Measurements from ENCODE around the gene F13A1.

F13A1 gene

DNA sequence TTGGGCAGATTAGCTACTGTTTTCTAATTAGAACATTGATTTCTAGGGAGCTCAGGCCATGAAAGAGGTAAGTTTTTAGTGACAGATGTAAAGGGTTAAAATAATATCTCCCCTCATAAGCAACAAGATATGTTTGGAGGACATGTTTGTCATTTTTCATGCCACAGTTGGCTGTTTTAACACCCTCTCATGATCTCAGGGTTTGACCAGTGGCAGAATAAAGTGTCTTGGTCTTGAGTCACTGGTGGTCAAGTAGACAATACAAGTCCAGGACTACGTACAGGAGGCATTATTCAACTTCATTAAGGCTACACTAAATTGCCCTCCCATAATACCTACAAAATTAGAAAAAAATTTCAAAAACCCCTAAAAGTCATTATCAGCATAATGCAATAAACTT lies 92.6 kb downstream of the F13A1 start:
- ATAC-seq, result no peak
- TF ChIP-seq TCF4 (CRISPR knock-in tag; IDR thresholded peaks at IDR 0.05; ENCODE audit: borderline replicate concordance) (no peak), CSDC2 (CRISPR knock-in tag; IDR thresholded peaks at IDR 0.05) (no peak)
- TF ChIP-seq, protein P1, sequence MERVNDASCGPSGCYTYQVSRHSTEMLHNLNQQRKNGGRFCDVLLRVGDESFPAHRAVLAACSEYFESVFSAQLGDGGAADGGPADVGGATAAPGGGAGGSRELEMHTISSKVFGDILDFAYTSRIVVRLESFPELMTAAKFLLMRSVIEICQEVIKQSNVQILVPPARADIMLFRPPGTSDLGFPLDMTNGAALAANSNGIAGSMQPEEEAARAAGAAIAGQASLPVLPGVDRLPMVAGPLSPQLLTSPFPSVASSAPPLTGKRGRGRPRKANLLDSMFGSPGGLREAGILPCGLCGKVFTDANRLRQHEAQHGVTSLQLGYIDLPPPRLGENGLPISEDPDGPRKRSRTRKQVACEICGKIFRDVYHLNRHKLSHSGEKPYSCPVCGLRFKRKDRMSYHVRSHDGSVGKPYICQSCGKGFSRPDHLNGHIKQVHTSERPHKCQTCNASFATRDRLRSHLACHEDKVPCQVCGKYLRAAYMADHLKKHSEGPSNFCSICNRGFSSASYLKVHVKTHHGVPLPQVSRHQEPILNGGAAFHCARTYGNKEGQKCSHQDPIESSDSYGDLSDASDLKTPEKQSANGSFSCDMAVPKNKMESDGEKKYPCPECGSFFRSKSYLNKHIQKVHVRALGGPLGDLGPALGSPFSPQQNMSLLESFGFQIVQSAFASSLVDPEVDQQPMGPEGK (CRISPR knock-in tag; IDR thresholded peaks at IDR 0.05; ENCODE audit: borderline replicate concordance), result no peak
- TF ChIP-seq, protein P2, sequence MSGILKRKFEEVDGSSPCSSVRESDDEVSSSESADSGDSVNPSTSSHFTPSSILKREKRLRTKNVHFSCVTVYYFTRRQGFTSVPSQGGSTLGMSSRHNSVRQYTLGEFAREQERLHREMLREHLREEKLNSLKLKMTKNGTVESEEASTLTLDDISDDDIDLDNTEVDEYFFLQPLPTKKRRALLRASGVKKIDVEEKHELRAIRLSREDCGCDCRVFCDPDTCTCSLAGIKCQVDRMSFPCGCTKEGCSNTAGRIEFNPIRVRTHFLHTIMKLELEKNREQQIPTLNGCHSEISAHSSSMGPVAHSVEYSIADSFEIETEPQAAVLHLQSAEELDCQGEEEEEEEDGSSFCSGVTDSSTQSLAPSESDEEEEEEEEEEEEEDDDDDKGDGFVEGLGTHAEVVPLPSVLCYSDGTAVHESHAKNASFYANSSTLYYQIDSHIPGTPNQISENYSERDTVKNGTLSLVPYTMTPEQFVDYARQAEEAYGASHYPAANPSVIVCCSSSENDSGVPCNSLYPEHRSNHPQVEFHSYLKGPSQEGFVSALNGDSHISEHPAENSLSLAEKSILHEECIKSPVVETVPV (CRISPR knock-in tag; IDR thresholded peaks at IDR 0.05), result no peak

DNA sequence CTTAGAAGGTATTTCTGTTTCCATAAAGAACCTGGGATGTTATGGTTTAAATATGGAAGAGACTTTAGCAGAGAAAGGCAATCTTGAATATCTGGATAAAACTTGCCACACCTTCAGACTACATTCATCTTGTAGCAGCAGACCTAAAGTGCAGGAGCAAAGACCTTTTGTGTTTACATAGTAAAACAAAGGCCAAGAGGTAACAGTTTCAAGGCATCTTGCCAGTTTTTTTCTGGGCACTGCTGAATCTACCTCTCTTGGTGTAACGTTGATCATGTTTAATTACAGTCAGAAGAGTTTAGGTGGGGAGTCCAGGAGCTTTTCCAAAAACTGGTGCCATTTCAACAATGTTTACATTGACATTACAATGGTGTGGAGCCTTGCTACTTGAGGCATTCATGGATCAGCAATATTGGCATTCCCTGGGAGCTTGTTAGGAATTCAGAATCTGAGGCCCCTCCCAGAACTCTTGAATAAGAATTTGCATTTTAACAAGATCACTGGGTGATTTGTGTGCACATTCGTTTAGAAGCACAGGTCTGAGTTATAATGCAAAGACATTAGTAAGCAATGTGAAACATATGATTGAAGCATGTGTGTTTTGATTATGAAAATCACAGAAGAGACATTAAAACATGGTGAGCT lies 94.5 kb downstream of the F13A1 start:
- ATAC-seq, result no peak
- TF ChIP-seq CSDC2 (CRISPR knock-in tag; IDR thresholded peaks at IDR 0.05) (no peak), ZNF8 (CRISPR knock-in tag; IDR thresholded peaks at IDR 0.05) (no peak), SNAI2 (CRISPR knock-in tag; IDR thresholded peaks at IDR 0.05) (no peak), ZFP3 (CRISPR knock-in tag; IDR thresholded peaks at IDR 0.05) (no peak), TCF4 (CRISPR knock-in tag; IDR thresholded peaks at IDR 0.05; ENCODE audit: borderline replicate concordance) (no peak), ZNF565 (CRISPR knock-in tag; conservative IDR thresholded peaks at IDR 0.05; ENCODE audit: low read depth) (no peak)
- TF ChIP-seq, protein P2 (CRISPR knock-in tag; IDR thresholded peaks at IDR 0.05), result no peak

DNA sequence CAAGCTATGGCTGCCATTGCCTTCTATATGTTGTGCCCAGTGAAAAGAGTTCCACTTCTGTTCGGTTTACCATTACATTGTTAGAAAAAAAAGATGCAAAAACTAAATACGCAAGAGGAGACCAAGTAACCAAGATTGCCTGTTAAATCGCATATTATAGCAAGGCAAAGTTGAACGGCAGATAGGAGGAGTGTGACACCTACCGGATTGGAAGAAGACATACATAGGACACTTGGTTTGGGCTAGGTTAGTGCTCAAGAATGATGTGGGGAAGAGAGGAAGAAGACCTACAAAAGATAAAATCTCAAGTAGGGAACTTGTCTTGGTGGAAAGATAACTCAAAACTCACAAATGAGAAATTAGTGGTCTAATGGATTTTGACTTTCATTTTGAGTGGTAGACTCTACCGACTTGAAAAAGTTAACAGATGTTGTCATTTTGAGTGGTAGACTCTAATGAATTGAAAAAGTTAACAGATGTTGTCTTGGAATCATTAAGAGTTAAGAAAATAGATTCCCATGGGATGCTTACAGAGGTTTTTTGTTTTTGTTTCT lies 95.5 kb downstream of the F13A1 start:
- peak; percentile 80 for ATAC-seq
- TF ChIP-seq TOX (CRISPR knock-in tag; IDR thresholded peaks at IDR 0.05; ENCODE audit: borderline replicate concordance) (no peak), ISL1 (CRISPR knock-in tag; IDR thresholded peaks at IDR 0.05) (no peak), TCF4 (CRISPR knock-in tag; IDR thresholded peaks at IDR 0.05; ENCODE audit: borderline replicate concordance) (no peak), ESRRG (CRISPR knock-in tag; IDR thresholded peaks at IDR 0.05) (no peak)
- TF ChIP-seq, protein P2 (CRISPR knock-in tag; IDR thresholded peaks at IDR 0.05), result no peak

DNA sequence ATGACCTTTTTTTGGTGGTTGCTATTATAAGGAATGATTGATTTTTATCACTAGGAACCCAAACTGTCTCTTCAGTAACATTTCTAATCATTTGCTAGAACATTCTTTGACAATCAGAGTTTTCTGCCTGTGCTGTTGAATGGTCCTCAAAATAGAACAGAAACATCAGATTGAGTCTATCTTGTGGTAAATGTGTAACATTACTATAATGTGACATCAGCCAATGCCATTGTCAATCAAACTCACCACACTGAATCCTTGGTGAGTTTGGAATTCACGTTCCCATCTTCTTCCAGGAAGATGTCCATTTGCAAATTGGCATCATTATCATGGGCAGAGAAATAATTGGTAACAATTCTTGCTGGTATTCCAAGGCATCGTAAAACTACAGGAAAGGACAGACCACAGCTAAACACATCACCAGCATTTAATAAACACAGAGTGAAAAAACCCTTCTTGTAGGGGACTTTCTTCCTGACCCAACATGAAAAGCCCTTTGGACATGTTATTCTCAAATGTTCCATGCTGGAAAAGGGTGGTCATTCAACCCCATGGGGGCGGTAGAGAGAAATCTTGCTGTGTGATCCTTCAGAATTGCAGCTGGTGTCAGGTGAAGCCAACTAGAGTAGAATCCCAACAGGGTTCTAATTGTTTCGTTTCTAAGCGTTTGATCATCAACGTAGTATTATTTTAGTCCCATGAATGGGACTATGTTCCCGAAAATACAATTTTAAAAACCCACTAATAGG lies 98.5 kb downstream of the F13A1 start:
- ATAC-seq, result no peak
- no peak for TF ChIP-seq ZFP3 (CRISPR knock-in tag; IDR thresholded peaks at IDR 0.05)
- TF ChIP-seq BACH2 (CRISPR knock-in tag; IDR thresholded peaks at IDR 0.05; ENCODE audit: borderline replicate concordance), result no peak
- TF ChIP-seq ISL1 (CRISPR knock-in tag; IDR thresholded peaks at IDR 0.05), result no peak
- no peak for TF ChIP-seq ZNF565 (CRISPR knock-in tag; conservative IDR thresholded peaks at IDR 0.05; ENCODE audit: low read depth)
- TF ChIP-seq, protein P1 (CRISPR knock-in tag; IDR thresholded peaks at IDR 0.05; ENCODE audit: borderline replicate concordance), result no peak
- TF ChIP-seq, protein P3, sequence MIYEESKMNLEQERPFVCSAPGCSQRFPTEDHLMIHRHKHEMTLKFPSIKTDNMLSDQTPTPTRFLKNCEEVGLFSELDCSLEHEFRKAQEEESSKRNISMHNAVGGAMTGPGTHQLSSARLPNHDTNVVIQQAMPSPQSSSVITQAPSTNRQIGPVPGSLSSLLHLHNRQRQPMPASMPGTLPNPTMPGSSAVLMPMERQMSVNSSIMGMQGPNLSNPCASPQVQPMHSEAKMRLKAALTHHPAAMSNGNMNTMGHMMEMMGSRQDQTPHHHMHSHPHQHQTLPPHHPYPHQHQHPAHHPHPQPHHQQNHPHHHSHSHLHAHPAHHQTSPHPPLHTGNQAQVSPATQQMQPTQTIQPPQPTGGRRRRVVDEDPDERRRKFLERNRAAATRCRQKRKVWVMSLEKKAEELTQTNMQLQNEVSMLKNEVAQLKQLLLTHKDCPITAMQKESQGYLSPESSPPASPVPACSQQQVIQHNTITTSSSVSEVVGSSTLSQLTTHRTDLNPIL (CRISPR knock-in tag; IDR thresholded peaks at IDR 0.05; ENCODE audit: low read depth), result no peak
- no peak for TF ChIP-seq TOX (CRISPR knock-in tag; IDR thresholded peaks at IDR 0.05; ENCODE audit: borderline replicate concordance)
- no peak for TF ChIP-seq TCF4 (CRISPR knock-in tag; IDR thresholded peaks at IDR 0.05; ENCODE audit: borderline replicate concordance)
- TF ChIP-seq ZNF8 (CRISPR knock-in tag; IDR thresholded peaks at IDR 0.05), result no peak
- TF ChIP-seq ZNF70 (CRISPR knock-in tag; IDR thresholded peaks at IDR 0.05), result no peak
- no peak for TF ChIP-seq ZFP30 (CRISPR knock-in tag; IDR thresholded peaks at IDR 0.05)
- no peak for TF ChIP-seq SNAI2 (CRISPR knock-in tag; IDR thresholded peaks at IDR 0.05)
- TF ChIP-seq OSR1 (CRISPR knock-in tag; IDR thresholded peaks at IDR 0.05), result no peak

All from SK-N-SH treated with all-trans-retinoic acid at 6 μM for 48 hours (cell line).